Retinal pigment epithelial cell (primary cell): ENCODE data around the gene XRCC4.

Source experiments
- DNase-seq: peaks from one replicate; pipeline ENCODE4 v3.0.0-alpha.2; 2010; ENCODE audit warnings: low read depth
- H3K4me3 ChIP-seq: 2 replicates; pipeline ENCODE4 v1.5.1; 2011; ENCODE audit warnings: mild to moderate bottlenecking, low read length, control low read depth, moderate library complexity
- CTCF ChIP-seq: conservative IDR thresholded peaks from 2 replicates; pipeline ENCODE4 v1.5.1; 2011; ENCODE audit warnings: low read depth, low read length, control low read depth, inconsistent platforms

The XRCC4 gene

GRCh38 chr5:83222906-83223305, 145.6 kb downstream of the XRCC4 start:
- TF ChIP-seq CTCF = no peak
- DNase-seq = no peak
- no peak overlapping the region for H3K4me3 ChIP-seq

- no peak overlapping the region for H3K4me3 ChIP-seq
- DNase-seq = no peak
- no peak for TF ChIP-seq CTCF
Measured at GRCh38 chr5:83227611-83228010, 150.3 kb downstream of the XRCC4 start.

GRCh38 chr5:83230511-83230910, 153.2 kb downstream of the XRCC4 start:
- no peak overlapping the region for H3K4me3 ChIP-seq
- no peak for TF ChIP-seq CTCF
- DNase-seq = no peak

- no peak for DNase-seq
- no peak for TF ChIP-seq CTCF
- no peak overlapping the region for H3K4me3 ChIP-seq
Measured at GRCh38 chr5:83244516-83244915, 167.2 kb downstream of the XRCC4 start.

GRCh38 chr5:83245037-83245436, 167.7 kb downstream of the XRCC4 start:
- TF ChIP-seq CTCF = no peak
- DNase-seq = no peak

GRCh38 chr5:83246071-83246470, 168.7 kb downstream of the XRCC4 start:
- H3K4me3 ChIP-seq = no peak overlapping the region

More at GRCh38 chr5:83245037-83245436, 167.7 kb downstream of the XRCC4 start:
- no peak overlapping the region for H3K4me3 ChIP-seq

More at GRCh38 chr5:83246071-83246470, 168.7 kb downstream of the XRCC4 start:
- DNase-seq = no peak
- TF ChIP-seq CTCF = no peak
